IMR-90 (cell line): ENCODE results near the gene C2CD4B. TPM values are rescaled to one million over a fixed set of nuclear protein-coding genes. Genes with fewer than 3 reads are reported as not detected.

Experiments
- ATAC-seq: fragments of 200-7000 bp; cut with Tn5 transposase; 2 replicates; pipeline ENCODE4 v1.9.1; 2020; ENCODE audit warnings: low read depth, mild to moderate bottlenecking, moderate library complexity
- BruUV-seq: library from RNA; stranded (reverse); fragments of 400-500 nt; replicated peaks from 2 replicates; lab custom pipeline; 2021; lab: Mats Ljungman, UMichigan
- CTCF ChIA-PET: fragments of 300-600 bp; formaldehyde crosslinking; extraction: SDS; loops from one replicate; lab custom pipeline; 2021; ENCODE audit warnings: antibody characterized with exemption; lab: Yijun Ruan, JAX
- POLR2A ChIA-PET: fragments of 300-600 bp; sonication (Branson Sonifier 250); formaldehyde crosslinking; loops from one replicate; lab custom pipeline; 2022; ENCODE audit warnings: antibody characterized with exemption; ENCODE audit not compliant: unreplicated experiment; lab: Charles Lee
- DNase-seq: peaks from one replicate; pipeline ENCODE4 v3.0.0; 2013
- H2AFZ ChIP-seq: replicated peaks from 2 replicates; pipeline ENCODE3; 2013; ENCODE audit warnings: low read length, mild to moderate bottlenecking; ENCODE audit not compliant: poor library complexity
- H2AK5ac ChIP-seq: 2 replicates; pipeline ENCODE4 v1.6.1; 2013; ENCODE audit warnings: low read depth, low read length, inconsistent platforms
- H2AK9ac ChIP-seq: replicated peaks from 2 replicates; pipeline ENCODE3; 2013; ENCODE audit warnings: mild to moderate bottlenecking, low read depth, low read length, moderate library complexity; ENCODE audit not compliant: poor library complexity
- H2BK120ac ChIP-seq: 2 replicates; pipeline ENCODE4 v1.6.1; 2013; ENCODE audit warnings: low read depth, low read length, inconsistent platforms
- H2BK15ac ChIP-seq: 3 replicates; pipeline ENCODE4 v1.6.1; 2013; ENCODE audit warnings: low read depth, low read length, inconsistent platforms
- H2BK20ac ChIP-seq: 2 replicates; pipeline ENCODE4 v1.6.1; 2013; ENCODE audit warnings: low read depth, mild to moderate bottlenecking, inconsistent platforms, low read length, moderate library complexity
- H2BK5ac ChIP-seq: 2 replicates; pipeline ENCODE4 v1.6.1; 2013; ENCODE audit warnings: mild to moderate bottlenecking, low read depth, low read length, inconsistent platforms; ENCODE audit not compliant: poor library complexity, severe bottlenecking
- H3K14ac ChIP-seq: replicated peaks from 2 replicates; pipeline ENCODE4 v1.6.1; 2013; ENCODE audit warnings: low read depth, low read length, inconsistent platforms
- H3K18ac ChIP-seq: 2 replicates; pipeline ENCODE4 v1.6.1; 2013; ENCODE audit warnings: low read depth, low read length, control low read depth
- H3K23ac ChIP-seq: 2 replicates; pipeline ENCODE4 v1.6.1; 2013; ENCODE audit warnings: low read depth, low read length, inconsistent platforms
- H3K27ac ChIP-seq: 2 replicates; pipeline ENCODE4 v1.5.1; 2013; ENCODE audit warnings: mild to moderate bottlenecking, control low read depth, low read length; ENCODE audit not compliant: insufficient read depth
- H3K27me3 ChIP-seq: 2 replicates; pipeline ENCODE4 v1.6.1; 2013; ENCODE audit warnings: low read length; ENCODE audit not compliant: control insufficient read depth, insufficient read depth
- H3K36me3 ChIP-seq: 2 replicates; pipeline ENCODE4 v1.6.1; 2013; ENCODE audit warnings: low read length, mixed read lengths; ENCODE audit not compliant: control insufficient read depth, insufficient read depth
- H3K4ac ChIP-seq: 2 replicates; pipeline ENCODE4 v1.6.1; 2013; ENCODE audit warnings: low read depth, low read length, inconsistent platforms
- H3K4me1 ChIP-seq: 2 replicates; pipeline ENCODE4 v1.6.1; 2013; ENCODE audit warnings: low read length, mixed read lengths; ENCODE audit not compliant: control insufficient read depth, insufficient read depth
- H3K4me2 ChIP-seq: 2 replicates; pipeline ENCODE4 v1.6.1; 2013; ENCODE audit warnings: low read depth, mild to moderate bottlenecking, control low read depth, low read length, moderate library complexity
- H3K4me3 ChIP-seq: 2 replicates; pipeline ENCODE4 v1.5.1; 2013; ENCODE audit warnings: low read depth, mild to moderate bottlenecking, control low read depth, low read length, moderate library complexity; ENCODE audit not compliant: insufficient read depth
- H3K56ac ChIP-seq: 2 replicates; pipeline ENCODE4 v1.6.1; 2013; ENCODE audit warnings: low read length, inconsistent platforms; ENCODE audit not compliant: insufficient read depth; ENCODE audit errors: extremely low read depth
- H3K79me1 ChIP-seq, 2 experiments: 2 replicates each; pipeline ENCODE4 v1.6.1; 2013; ENCODE audit warnings: low read length in 2 of 2, inconsistent platforms in 1 of 2, low read depth in 1 of 2
- H3K9ac ChIP-seq: 2 replicates; pipeline ENCODE4 v1.6.1; 2013; ENCODE audit warnings: low read depth, low read length, control low read depth
- H3K9me1 ChIP-seq: 2 replicates; pipeline ENCODE4 v1.6.1; 2013; ENCODE audit warnings: low read length, inconsistent platforms; ENCODE audit not compliant: insufficient read depth
- H3K9me3 ChIP-seq: 2 replicates; pipeline ENCODE4 v1.6.1; 2013; ENCODE audit warnings: low read length; ENCODE audit not compliant: control insufficient read depth, insufficient read depth
- H4K20me1 ChIP-seq: 2 replicates; pipeline ENCODE4 v1.6.1; 2013; ENCODE audit warnings: low read length, inconsistent platforms; ENCODE audit not compliant: insufficient read depth
- H4K5ac ChIP-seq: 2 replicates; pipeline ENCODE4 v1.6.1; 2013; ENCODE audit warnings: mild to moderate bottlenecking, low read depth, low read length, control low read depth
- H4K8ac ChIP-seq, 2 experiments: 2 replicates each; pipeline ENCODE4 v1.6.1; 2013; ENCODE audit warnings: low read depth in 2 of 2, low read length in 2 of 2, control low read depth in 1 of 2, inconsistent platforms in 1 of 2
- H4K91ac ChIP-seq: 2 replicates; pipeline ENCODE4 v1.6.1; 2013; ENCODE audit warnings: low read depth, low read length, inconsistent platforms; ENCODE audit not compliant: insufficient read depth
- CHD1 ChIP-seq: IDR thresholded peaks from 2 replicates; pipeline ENCODE4 v1.6.1; 2012; ENCODE audit warnings: low read depth, low read length, improper control_type of control experiment
- MXI1 ChIP-seq: IDR thresholded peaks from 2 replicates; pipeline ENCODE4 v1.6.1; 2012; ENCODE audit warnings: low read depth, mild to moderate bottlenecking, low read length, moderate library complexity, borderline replicate concordance
- RCOR1 ChIP-seq: IDR thresholded peaks from 2 replicates; pipeline ENCODE4 v1.6.1; 2012; ENCODE audit warnings: mild to moderate bottlenecking, low read length, improper control_type of control experiment; ENCODE audit not compliant: insufficient replicate concordance
- RFX5 ChIP-seq: IDR thresholded peaks from 2 replicates; pipeline ENCODE4 v1.8.0; 2012; ENCODE audit warnings: low read depth, mild to moderate bottlenecking, low read length, moderate library complexity
- SMC3 ChIP-seq: fragments of 150-350 bp; IDR thresholded peaks from 2 replicates; pipeline ENCODE4 v1.6.1; 2016; ENCODE audit warnings: low read depth, mild to moderate bottlenecking, antibody characterized with exemption, low read length, moderate library complexity
- USF2 ChIP-seq: fragments of 150-350 bp; IDR thresholded peaks from 2 replicates; pipeline ENCODE4 v1.6.1; 2017; ENCODE audit warnings: mild to moderate bottlenecking, antibody characterized with exemption, low read length, low read depth
- WGBS, 2 experiments: methylation state at CpG; one replicate each; pipeline versions ENCODE4 v1.1.5 to v1.1.7; 2013; ENCODE audit warnings: missing lambda C conversion rate in 2 of 2; ENCODE audit not compliant: insufficient read length in 1 of 2; ENCODE audit errors: extremely low coverage in 2 of 2; 5-methylcytosine and 5-hydroxymethylcytosine counted together
- dilution Hi-C: fragments of 300-500 bp; cut with HindIII; formaldehyde crosslinking; loops from one replicate; pipeline ENCODE4 v1.14.3; 2018; ENCODE audit warnings: low sequenced_read_pairs; ENCODE audit not compliant: unreplicated experiment
- in situ Hi-C: fragments of 300-500 bp; cut with MboI; formaldehyde crosslinking; loops from 3 replicates; pipeline ENCODE4 v1.14.3; 2019; ENCODE audit warnings: low sequenced_read_pairs, inconsistent platforms, mixed read lengths
- intact Hi-C: fragments of 100-400 bp; cut with micrococcal nuclease; formaldehyde crosslinking; loops from 2 replicates; pipeline ENCODE4 v1.10.0; 2022
- polyA plus RNA-seq, 3 experiments: library from polyadenylated mRNA; depleted of rRNA; stranded (reverse); fragments of >200 nt; gene quantifications; 2 replicates each; pipeline ENCODE4 v1.2.3, GENCODE V29; 2012; ENCODE audit warnings: low replicate concordance in 1 of 3
- total RNA-seq: library from RNA; depleted of rRNA; stranded (reverse); fragments of >200 nt; gene quantifications from 2 replicates; pipeline ENCODE4 v1.2.3, GENCODE V29; 2012

C2CD4B gene
- total and polyA plus RNA-seq, 2 of the 4 experiments (the other 2 are of a cell fraction), result not detected

- no peak overlapping the region for H3K4ac ChIP-seq
- POLR2A ChIA-PET, result no interaction called here
- CTCF ChIA-PET, result no interaction called here
- DNase-seq, result no peak
- H3K9me3 ChIP-seq, result no peaks in the 10 kb centered on the region
- H4K20me1 ChIP-seq, result no peaks in the 10 kb centered on the region
- no peaks in the 10 kb centered on the region for H3K79me1 ChIP-seq
- no peak overlapping the region for H3K56ac ChIP-seq
- H2AFZ ChIP-seq, result no peak overlapping the region
- TF ChIP-seq RFX5 (no peak), CHD1 (no peak), MXI1 (no peak), SMC3 (no peak), USF2 (no peak), RCOR1 (no peak)
- no peak for ATAC-seq
- H2BK120ac ChIP-seq, result no peak overlapping the region
- no TSS peak for BruUV-seq
- no peak overlapping the region for H3K9ac ChIP-seq
- intact Hi-C loops, result no loop called here
- no peak overlapping the region for H3K23ac ChIP-seq
- no peak overlapping the region for H3K27ac ChIP-seq
- H4K5ac ChIP-seq, result no peak overlapping the region
- no peak overlapping the region for H4K91ac ChIP-seq
- peaks cover 7% of the 10 kb centered on the region for H3K27me3 ChIP-seq
- in situ Hi-C loops, result no loop called here
- no peak overlapping the region for H3K4me2 ChIP-seq
- dilution Hi-C loops, result no loop called here
- H3K36me3 ChIP-seq, result no peaks in the 10 kb centered on the region
- no peak overlapping the region for H3K18ac ChIP-seq
- no peaks in the 10 kb centered on the region for H3K9me1 ChIP-seq
- no peak overlapping the region for H3K4me3 ChIP-seq
- no peak overlapping the region for H2BK15ac ChIP-seq
- H2AK5ac ChIP-seq, result no peak overlapping the region
- H3K4me1 ChIP-seq, result no peaks in the 10 kb centered on the region
- H4K8ac ChIP-seq, result no peak overlapping the region
- no peak overlapping the region for H2BK5ac ChIP-seq
- no CpG with 5 or more reads among the region's 3 CpGs for WGBS, 2 experiments
- no peak overlapping the region for H2BK20ac ChIP-seq
- H3K14ac ChIP-seq, result no peak overlapping the region
- no peak overlapping the region for H2AK9ac ChIP-seq
Measured at GRCh38 chr15:62142736-62143135, 22.3 kb downstream of the C2CD4B start.
